HG03095 (cell line): ENCODE results near the gene KAT2A.

ENCODE experiments used
- ATAC-seq: cut with Tn5 transposase; IDR thresholded peaks from one replicate; pipeline ENCODE4 v1.9.1; 2021; ENCODE audit warnings: moderate library complexity; ENCODE audit not compliant: unreplicated experiment

KAT2A gene

GRCh38 chr17:42135664-42136653 is 14.8 kb upstream of the KAT2A start:
- ATAC-seq = no peak

- ATAC-seq = no peak
Measured at GRCh38 chr17:42135151-42135550, 14.0 kb upstream of the KAT2A start.

- peak; percentile 54 for ATAC-seq
Measured at GRCh38 chr17:42133461-42134041, 12.4 kb upstream of the KAT2A start.

- ATAC-seq = peak; percentile 23
Measured at GRCh38 chr17:42132941-42133340, 11.8 kb upstream of the KAT2A start.

DNA sequence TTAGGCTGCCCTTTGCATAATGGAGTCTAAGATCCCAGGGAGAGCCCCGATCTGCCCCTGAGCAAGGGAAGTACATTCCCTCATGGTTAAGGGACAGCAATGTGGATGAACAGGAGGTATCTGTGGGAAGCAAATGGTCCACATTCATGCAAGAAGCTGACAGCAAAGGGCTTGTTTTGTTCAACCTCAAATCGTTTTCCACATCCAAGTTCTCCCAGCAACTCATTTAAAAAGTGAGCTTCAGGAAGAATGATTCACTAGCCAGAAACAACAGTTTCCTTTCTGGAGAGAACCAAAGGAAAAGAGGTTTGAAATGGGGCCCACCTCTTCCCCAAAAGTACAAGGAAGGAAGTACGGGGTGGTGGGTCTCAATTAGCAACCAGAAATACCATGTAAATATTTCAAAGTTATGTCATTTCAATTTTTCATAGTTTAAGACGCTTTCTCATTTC is 10.8 kb upstream of the KAT2A start:
- ATAC-seq = no peak

- ATAC-seq = no peak
Measured at GRCh38 chr17:42131232-42131631, 10.1 kb upstream of the KAT2A start.

- ATAC-seq = no peak
Measured at GRCh38 chr17:42130310-42130936, 9.3 kb upstream of the KAT2A start.

DNA sequence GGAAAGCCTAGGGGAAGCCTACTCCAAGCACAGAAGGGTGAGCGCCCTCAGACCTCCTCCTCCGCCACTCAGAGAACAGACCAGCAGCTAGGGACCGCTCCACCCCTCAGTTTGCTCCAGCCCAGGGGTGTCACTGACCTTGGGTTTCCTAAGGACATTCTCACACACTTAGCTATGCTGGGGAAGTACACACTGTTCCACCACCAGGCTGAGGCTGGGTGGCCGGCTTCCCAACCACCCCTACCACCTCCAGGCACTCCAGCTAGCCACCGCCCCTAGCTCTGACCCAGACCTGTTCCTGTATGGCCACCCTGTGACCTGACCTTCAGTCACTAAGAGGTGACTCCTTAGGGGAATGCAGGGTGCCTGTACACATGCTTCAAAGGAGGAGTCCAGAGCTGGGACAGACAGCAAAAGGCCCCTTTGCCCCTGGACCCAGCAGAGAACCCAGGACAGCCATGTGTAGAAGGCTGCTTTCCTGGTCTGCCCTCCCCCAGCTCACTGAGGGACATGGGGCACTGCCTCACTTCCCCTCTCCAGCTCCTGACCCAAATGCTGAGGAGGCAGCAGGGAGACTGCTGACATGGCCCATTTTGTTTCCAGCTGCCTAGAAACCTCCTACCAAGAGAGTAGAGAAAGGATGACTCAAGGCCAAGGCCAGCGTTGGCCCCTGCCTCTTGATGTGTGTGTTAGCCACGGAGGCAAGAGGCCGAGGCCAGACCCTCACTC is 8.1 kb upstream of the KAT2A start:
- ATAC-seq = no peak

- no peak for ATAC-seq
Measured at GRCh38 chr17:42127414-42127813, 6.2 kb upstream of the KAT2A start.

- no peak for ATAC-seq
Measured at GRCh38 chr17:42126836-42127235, 5.7 kb upstream of the KAT2A start.

GRCh38 chr17:42125565-42125964 is 4.4 kb upstream of the KAT2A start:
- ATAC-seq = no peak

DNA sequence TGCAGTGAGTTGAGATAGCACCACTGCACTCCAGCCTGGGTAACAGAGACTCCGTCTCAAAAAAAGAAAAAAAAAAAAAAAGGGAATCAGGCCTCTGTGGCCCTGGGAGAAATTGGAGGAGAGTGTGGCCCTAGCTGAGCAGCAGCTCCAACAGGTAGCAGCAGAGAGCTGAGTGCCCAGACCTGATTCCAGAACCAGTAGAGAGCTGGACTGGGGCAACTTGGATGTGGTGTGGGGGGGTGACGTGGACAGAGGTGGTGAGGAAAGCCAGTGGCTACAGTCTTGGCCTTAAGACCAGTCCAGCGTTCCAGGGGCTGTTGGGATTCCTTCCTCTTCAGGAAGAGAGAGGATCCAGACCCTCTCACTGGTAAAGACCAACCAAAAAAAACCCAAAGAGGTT is 3.1 kb upstream of the KAT2A start:
- no peak for ATAC-seq

GRCh38 chr17:42122371-42123303 is 1.5 kb upstream of the KAT2A start, which contains the start of gene HSPB9:
TSS of gene HSPB9 (plus strand) at chr17:42122804. CDS start at chr17:42122851, 47 bp downstream.
- no peak for ATAC-seq

DNA sequence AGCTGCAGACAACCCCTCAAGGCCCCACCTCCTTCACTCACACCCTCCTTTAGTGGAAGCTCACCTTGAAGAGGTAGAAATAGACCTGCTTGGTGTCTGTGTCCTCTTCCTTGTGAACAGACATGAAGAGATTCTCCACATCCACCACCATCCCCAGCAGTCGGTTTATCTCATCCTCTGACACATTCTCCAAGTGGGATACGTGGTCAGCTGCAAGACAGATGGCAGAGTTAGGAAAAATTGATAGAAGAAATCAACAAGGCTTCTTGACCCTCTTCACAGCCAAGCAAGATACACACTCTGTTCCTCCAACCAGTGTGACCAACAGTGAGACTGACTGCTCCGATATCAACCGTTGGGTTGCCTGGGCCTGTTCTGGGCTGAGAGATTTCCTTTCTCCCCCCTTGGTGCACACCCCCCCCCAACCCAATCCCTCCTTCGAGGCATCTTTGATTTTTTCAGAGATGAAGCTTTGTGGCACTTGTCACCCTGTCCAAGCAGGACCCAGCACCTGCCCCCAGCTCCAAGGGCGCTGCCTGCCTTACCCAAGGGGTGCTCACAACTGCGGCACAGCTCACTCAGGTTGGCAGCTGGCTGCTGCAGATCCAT is 902 bp downstream of the KAT2A start:
- ATAC-seq = no peak

DNA sequence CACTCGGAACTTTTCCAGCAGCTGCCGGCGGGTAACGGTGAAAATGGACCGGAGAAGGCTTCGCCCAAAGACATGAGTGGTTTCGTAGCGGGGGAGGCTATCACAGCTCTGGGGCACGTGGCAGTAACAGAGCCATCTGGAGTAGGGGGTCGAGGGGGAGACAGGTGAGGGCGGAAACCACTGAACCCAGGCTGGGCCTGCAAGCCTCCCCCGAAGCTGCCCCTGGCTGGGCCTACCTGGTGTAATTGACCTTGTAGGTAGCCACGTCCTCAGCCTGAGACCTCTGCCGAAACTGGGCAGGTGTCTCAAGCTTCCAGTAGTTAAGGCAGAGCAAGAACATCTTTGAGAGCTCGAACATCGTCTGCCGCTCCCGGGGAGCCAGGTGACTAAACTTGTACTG is 1.9 kb downstream of the KAT2A start:
- ATAC-seq = no peak

DNA sequence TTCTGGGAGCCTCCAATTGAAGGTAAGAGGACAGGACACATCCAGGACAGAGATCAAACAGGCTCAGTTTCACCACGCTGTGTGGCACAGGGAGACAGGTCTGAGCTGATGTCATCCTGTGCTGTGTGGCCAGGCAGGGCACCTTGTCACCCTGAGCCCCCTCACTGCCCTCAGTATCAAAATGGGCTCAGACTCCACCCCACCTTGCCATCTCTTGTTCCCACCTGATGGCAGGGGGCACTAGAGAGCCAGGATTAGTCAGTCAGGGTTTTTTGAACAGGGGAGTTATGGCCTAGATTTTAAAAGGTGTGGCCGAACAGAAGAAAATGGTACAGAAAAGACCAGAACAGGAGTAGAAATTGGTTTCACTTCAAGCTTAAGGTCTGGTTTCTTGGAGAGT is 2.6 kb downstream of the KAT2A start:
- ATAC-seq = no peak

DNA sequence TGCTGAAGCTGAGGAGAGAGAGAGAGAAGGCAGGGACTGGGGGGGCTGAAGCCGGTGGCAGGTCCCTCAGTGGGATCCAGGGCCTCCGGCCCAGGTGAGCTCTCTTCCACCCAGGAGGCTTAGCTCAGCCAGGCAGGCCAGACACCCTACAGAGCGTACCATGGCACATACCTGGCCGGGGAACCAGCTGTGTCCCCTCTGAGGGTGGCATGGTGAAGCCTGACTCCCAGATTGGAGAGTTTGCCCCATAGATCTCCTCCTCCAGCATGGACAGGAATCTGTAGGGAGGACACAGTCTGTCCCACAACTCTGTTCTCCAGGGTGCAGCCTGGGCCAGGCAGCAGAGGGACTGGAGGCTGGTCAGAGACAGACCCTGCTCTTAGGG is 3.0 kb downstream of the KAT2A start:
- ATAC-seq = no peak

DNA sequence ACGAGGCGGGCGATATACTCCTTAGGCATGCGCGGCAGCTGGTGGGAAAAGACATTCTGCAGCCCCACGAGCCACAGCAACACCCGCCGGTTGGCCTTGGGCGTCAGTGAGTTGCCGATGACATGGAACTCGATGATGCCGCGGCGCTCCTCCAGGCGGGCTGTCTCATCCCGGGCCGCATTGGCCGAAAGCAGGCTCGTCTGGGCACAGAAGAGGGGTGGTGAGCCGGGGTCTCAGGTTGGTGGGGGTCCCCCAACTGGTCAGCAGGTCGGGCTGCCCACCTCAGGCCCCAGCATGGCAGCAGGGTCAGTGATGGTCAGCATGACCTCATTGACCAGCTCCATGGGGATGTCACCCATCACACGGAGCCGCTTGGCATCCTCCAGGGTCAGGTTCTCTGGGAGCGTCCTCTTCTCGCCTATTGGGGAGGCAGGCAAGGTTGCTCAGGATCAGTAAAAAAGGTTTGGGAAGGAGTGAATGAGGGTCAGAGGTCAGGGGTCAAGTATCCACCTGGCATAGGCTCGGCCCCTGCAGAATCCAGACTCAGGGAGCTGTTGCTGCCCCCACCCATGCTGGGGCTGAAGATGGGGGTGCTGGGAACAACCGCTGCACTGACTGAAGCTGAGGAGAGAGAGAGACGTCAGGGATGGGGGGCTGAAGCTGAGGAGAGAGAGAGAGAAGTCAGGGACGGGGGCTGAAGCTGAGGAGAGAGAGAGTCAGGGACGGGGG is 3.6 kb downstream of the KAT2A start:
- no peak for ATAC-seq
